ENCODE data around the gene SGPP2.
A peak's percentile ranks its signal among the peaks of the same experiment; 100 is the strongest.
"Not testable (repeated sequence)": the region's sequence is repeated elsewhere in the genome, so short reads cannot be mapped to it uniquely, and the experiment has no call there.

SGPP2 gene

GRCh38 chr2:222424729-222425671 lies 657 bp downstream of the SGPP2 start:
- peak; percentile 79 for DNase-seq

- DNase-seq, result peak; percentile 57
These were observed 3.4 kb downstream of the SGPP2 start for GRCh38 chr2:222427646-222428301.

- no peak for DNase-seq
These were observed 5.7 kb downstream of the SGPP2 start for GRCh38 chr2:222430071-222430470.

- DNase-seq, result no peak
These were observed 6.3 kb downstream of the SGPP2 start for GRCh38 chr2:222430681-222431080.

- DNase-seq, result no peak
These were observed 7.5 kb downstream of the SGPP2 start for GRCh38 chr2:222431869-222432268.

- peak; percentile 68 for DNase-seq
These were observed 9.2 kb downstream of the SGPP2 start for GRCh38 chr2:222433332-222434173.

- DNase-seq, result no peak
These were observed 9.9 kb downstream of the SGPP2 start for GRCh38 chr2:222434204-222434603.

GRCh38 chr2:222435400-222436039 lies 11.2 kb downstream of the SGPP2 start:
- not testable (repeated sequence) for DNase-seq

GRCh38 chr2:222436040-222436413 lies 11.7 kb downstream of the SGPP2 start:
- DNase-seq, result no peak

- DNase-seq, result no peak
These were observed 15.3 kb downstream of the SGPP2 start for GRCh38 chr2:222439692-222440091.

GRCh38 chr2:222440673-222441422 lies 16.5 kb downstream of the SGPP2 start:
- DNase-seq, result peak; percentile 42

- no peak for DNase-seq
These were observed 18.3 kb downstream of the SGPP2 start for GRCh38 chr2:222442665-222443064.

GRCh38 chr2:222445227-222445626 lies 20.9 kb downstream of the SGPP2 start:
- DNase-seq, result no peak

- DNase-seq, result no peak
These were observed 22.8 kb downstream of the SGPP2 start for GRCh38 chr2:222447131-222447530.

- peak; percentile 53 for DNase-seq
These were observed 24.4 kb downstream of the SGPP2 start for GRCh38 chr2:222448748-222449181.

GRCh38 chr2:222450021-222450420 lies 25.7 kb downstream of the SGPP2 start:
- DNase-seq, result no peak

- DNase-seq, result no peak
These were observed 26.9 kb downstream of the SGPP2 start for GRCh38 chr2:222451224-222451674.

GRCh38 chr2:222452422-222452950 lies 28.1 kb downstream of the SGPP2 start:
- no peak for DNase-seq

- DNase-seq, result no peak
These were observed 32.2 kb downstream of the SGPP2 start for GRCh38 chr2:222456479-222457077.

GRCh38 chr2:222459983-222460382 lies 35.6 kb downstream of the SGPP2 start:
- no peak for DNase-seq

GRCh38 chr2:222465746-222466145 lies 41.4 kb downstream of the SGPP2 start:
- DNase-seq, result no peak
